Fibroblast of pulmonary artery (primary cell): Measurements from ENCODE around the gene CRYBB3.

Experiments used
- DNase-seq: peaks from one replicate; pipeline ENCODE4 v3.0.0-alpha.2; 2010; ENCODE audit warnings: low read depth
- H3K4me3 ChIP-seq: replicated peaks from 2 replicates; pipeline ENCODE4 v1.5.1; 2011; ENCODE audit warnings: low read depth, mild to moderate bottlenecking, control low read depth, low read length, moderate library complexity
- CTCF ChIP-seq: IDR thresholded peaks from 2 replicates; pipeline ENCODE4 v1.5.1; 2011; ENCODE audit warnings: mild to moderate bottlenecking, control low read depth, low read length, inconsistent platforms; ENCODE audit errors: missing control alignments

CRYBB3 gene

GRCh38 chr22:25161017-25161915 lies 38.4 kb upstream of the CRYBB3 start:
- no peak overlapping the region for H3K4me3 ChIP-seq
- no peak for TF ChIP-seq CTCF
- no peak for DNase-seq

- no peak for DNase-seq
- TF ChIP-seq CTCF = no peak
- H3K4me3 ChIP-seq = no peak overlapping the region
Measured at GRCh38 chr22:25161916-25162530, 37.6 kb upstream of the CRYBB3 start.

- no peak overlapping the region for H3K4me3 ChIP-seq
- no peak for TF ChIP-seq CTCF
- DNase-seq = no peak
Measured at GRCh38 chr22:25162561-25162960, 37.1 kb upstream of the CRYBB3 start.

DNA sequence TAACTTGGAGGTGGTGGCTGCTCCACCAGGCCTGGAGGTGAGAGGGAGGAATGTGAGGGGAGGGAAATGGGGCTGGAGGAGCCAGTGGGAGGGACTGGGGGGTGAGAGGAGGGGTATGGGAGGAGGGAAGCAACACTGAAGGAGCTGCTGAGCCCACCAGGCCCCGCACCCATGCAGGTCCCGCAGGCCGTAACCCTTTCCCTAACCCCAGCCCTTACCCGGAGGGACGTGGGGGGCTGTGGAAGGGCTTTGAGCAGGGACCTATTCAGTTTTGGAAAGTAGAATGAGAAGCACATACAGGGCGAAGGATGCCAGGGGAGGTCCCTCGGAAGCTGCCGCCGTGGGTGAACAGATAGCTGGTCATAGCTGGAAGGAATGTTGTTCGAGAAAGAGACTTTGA lies 33.9 kb upstream of the CRYBB3 start:
- TF ChIP-seq CTCF = no peak
- DNase-seq = no peak
- no peak overlapping the region for H3K4me3 ChIP-seq

- DNase-seq = no peak
- TF ChIP-seq CTCF = no peak
- no peak overlapping the region for H3K4me3 ChIP-seq
Measured at GRCh38 chr22:25166266-25167040, 33.2 kb upstream of the CRYBB3 start.

DNA sequence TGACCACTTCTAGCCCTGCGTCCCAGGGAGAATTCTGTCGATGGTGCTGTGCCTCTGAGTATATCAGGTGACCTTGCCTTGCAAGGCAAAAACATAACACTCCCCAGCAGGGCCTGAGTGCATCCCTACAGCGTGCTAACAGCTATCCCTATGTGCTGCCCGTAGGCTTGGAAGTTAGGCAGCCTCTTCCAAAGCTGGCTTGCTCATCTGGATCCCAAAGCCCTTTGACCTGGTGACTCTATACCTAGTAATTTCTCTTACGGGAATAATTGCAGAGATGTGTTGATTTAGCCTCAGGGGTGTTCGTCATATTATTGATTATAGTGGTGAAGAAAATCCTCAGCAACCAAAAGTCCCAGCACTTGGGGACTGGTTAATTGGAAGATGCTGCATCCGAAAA lies 32.6 kb upstream of the CRYBB3 start:
- no peak overlapping the region for H3K4me3 ChIP-seq
- no peak for DNase-seq
- TF ChIP-seq CTCF = no peak
